HepG2 (cell line): Measurements from ENCODE around the gene SELENOS. TPM values are rescaled to one million over a fixed set of nuclear protein-coding genes. Genes with fewer than 3 reads are reported as not detected.

ENCODE experiments used
- KDM6A ChIP-seq: IDR thresholded peaks from 2 replicates; pipeline ENCODE4 v1.6.1; 2016; ENCODE audit warnings: low read depth
- ZNF354B ChIP-seq: sonication (generic); formaldehyde crosslinking; IDR thresholded peaks from 2 replicates; pipeline ENCODE4 v1.8.0; 2022; ENCODE audit warnings: mild to moderate bottlenecking, missing genetic modification reagents
- polyA plus RNA-seq, 8 experiments: library from polyadenylated mRNA; depleted of rRNA in 3 of 8; stranded (reverse) in 7 of 8; unstranded in 1 of 8; fragments of >200 nt; fragmentation: Illumina TruSeq in 4 of 8; extraction: Trizol in 4 of 8; gene quantifications; 2 replicates each; pipeline versions ENCODE4 v1.2.1 to v1.2.3, GENCODE V29; 2011 to 2016; ENCODE audit warnings: low read depth in 4 of 8, missing spikeins in 1 of 8, mixed read lengths in 1 of 8; ENCODE audit not compliant: insufficient read depth in 1 of 8
- total RNA-seq, 5 experiments: library from RNA; depleted of rRNA; stranded (reverse); fragments of >200 nt; fragmentation: Illumina TruSeq; extraction: Trizol; gene quantifications; 2 replicates each; pipeline ENCODE4 v1.2.3, GENCODE V29; 2016; ENCODE audit warnings: low read depth in 1 of 5
- TF ChIP-seq, protein P1 (sequence below), 2 experiments: fragments of 450-650 bp in 1 of 2; sonication (generic) in 1 of 2; formaldehyde crosslinking in 1 of 2; IDR thresholded peaks; 2 replicates each; pipeline versions ENCODE4 v1.6.1 to v1.8.0; 2016 to 2022; ENCODE audit warnings: antibody characterized with exemption in 1 of 2, mild to moderate bottlenecking in 1 of 2, missing genetic modification reagents in 1 of 2
- TF ChIP-seq, protein P2 (sequence below): sonication (generic); formaldehyde crosslinking; IDR thresholded peaks from 2 replicates; pipeline ENCODE4 v1.8.1; 2023; ENCODE audit warnings: missing genetic modification reagents, mild to moderate bottlenecking, borderline replicate concordance

The SELENOS gene
- total and polyA plus RNA-seq, 2 of the 13 experiments (the other 11 are each of a cell fraction or from before 2014, with no cell fraction given), result 63.0 to 66.1 TPM

DNA sequence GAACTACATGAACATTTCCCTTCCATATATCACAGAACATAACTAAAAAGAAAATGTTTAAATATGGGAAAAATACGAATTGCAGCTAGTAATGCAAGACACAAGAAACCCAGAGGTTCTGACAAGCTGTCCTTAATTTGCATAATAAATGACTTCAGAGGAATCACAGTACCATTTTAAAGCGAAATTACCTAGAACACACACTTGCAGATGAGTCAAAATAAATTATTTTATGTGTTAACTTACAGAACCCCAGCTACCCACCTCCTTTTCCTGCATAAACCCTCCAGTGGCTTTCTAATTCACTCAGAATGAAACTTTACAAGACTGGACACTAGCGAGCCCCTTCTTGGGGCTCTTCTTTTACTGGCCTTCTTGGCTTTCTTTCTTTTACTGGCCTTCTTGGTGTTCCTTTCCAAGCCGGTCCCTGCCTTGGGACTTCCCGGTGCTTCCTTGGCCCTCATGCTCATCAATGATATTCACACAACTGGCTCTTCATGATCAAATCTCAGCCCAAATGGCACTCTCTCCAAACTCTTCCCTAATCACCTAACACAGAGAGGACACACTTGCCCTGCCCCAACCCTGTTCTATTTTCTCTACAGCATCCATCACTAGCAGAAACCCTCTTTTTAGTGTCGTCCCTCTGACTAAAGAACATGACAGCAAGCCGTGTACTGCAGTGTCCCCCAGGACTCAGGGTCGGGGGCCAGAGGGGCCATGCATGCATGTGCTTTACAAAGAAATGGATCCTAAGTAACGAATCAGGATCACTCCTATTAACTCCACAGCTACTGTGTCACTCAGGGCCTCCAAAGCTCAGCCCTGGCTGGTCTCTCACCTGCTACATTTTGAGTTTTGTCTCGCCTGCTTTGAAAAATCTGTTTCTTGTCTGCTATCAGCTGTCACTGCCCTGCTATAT, 30.2 kb downstream of the SELENOS start (continued):
- TF ChIP-seq, protein P1, sequence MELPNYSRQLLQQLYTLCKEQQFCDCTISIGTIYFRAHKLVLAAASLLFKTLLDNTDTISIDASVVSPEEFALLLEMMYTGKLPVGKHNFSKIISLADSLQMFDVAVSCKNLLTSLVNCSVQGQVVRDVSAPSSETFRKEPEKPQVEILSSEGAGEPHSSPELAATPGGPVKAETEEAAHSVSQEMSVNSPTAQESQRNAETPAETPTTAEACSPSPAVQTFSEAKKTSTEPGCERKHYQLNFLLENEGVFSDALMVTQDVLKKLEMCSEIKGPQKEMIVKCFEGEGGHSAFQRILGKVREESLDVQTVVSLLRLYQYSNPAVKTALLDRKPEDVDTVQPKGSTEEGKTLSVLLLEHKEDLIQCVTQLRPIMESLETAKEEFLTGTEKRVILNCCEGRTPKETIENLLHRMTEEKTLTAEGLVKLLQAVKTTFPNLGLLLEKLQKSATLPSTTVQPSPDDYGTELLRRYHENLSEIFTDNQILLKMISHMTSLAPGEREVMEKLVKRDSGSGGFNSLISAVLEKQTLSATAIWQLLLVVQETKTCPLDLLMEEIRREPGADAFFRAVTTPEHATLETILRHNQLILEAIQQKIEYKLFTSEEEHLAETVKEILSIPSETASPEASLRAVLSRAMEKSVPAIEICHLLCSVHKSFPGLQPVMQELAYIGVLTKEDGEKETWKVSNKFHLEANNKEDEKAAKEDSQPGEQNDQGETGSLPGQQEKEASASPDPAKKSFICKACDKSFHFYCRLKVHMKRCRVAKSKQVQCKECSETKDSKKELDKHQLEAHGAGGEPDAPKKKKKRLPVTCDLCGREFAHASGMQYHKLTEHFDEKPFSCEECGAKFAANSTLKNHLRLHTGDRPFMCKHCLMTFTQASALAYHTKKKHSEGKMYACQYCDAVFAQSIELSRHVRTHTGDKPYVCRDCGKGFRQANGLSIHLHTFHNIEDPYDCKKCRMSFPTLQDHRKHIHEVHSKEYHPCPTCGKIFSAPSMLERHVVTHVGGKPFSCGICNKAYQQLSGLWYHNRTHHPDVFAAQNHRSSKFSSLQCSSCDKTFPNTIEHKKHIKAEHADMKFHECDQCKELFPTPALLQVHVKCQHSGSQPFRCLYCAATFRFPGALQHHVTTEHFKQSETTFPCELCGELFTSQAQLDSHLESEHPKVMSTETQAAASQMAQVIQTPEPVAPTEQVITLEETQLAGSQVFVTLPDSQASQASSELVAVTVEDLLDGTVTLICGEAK (IDR thresholded peaks at IDR 0.05), result no peak
- TF ChIP-seq, protein P1 (CRISPR knock-in tag; IDR thresholded peaks at IDR 0.05), result no peak
- TF ChIP-seq, protein P2, sequence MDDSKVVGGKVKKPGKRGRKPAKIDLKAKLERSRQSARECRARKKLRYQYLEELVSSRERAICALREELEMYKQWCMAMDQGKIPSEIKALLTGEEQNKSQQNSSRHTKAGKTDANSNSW (CRISPR knock-in tag), result no peak
- TF ChIP-seq ZNF354B, result no peak
- TF ChIP-seq KDM6A, result no peak
- TF ChIP-seq, all 625 proteins: peak for 0
